ENCODE measurements around the gene UNC5CL.

The UNC5CL gene

DNA sequence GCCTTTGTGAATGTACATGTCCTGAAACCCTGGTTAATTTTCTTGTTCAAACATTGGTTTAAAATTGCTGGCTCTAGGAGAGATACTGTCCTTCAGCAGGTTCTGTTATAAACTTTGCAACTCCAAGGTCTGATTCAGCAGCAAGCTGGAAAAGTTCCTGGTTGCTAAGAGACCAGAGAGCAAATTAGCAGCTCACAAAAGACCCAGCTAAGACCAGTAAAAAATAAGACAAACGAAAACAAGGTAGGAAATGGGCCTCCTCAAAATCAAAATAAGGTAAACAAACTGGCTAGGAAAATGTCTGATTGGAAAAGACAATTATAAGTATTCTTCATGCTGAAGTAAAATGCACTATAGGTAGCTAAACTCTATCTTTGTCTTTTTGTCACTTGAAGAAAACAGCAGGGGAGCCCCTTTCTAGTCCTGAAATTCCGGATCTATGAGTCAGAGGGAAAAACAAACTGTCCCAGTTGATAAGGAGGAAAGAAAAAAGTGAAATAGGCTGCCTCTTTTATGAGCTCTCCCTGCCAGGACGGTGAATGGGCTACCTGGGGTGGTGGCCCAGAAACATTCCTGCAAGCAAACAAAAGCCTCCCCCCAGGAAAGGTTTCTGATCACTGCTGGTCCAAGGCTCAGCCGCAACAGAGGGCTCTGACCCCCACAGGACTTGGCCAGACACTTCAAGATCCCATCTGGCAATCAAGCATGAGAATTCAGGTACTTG lies 41.6 kb downstream of the UNC5CL start:
- no peak for TF ChIP-seq CTCF (IDR thresholded peaks at IDR 0.05)

DNA sequence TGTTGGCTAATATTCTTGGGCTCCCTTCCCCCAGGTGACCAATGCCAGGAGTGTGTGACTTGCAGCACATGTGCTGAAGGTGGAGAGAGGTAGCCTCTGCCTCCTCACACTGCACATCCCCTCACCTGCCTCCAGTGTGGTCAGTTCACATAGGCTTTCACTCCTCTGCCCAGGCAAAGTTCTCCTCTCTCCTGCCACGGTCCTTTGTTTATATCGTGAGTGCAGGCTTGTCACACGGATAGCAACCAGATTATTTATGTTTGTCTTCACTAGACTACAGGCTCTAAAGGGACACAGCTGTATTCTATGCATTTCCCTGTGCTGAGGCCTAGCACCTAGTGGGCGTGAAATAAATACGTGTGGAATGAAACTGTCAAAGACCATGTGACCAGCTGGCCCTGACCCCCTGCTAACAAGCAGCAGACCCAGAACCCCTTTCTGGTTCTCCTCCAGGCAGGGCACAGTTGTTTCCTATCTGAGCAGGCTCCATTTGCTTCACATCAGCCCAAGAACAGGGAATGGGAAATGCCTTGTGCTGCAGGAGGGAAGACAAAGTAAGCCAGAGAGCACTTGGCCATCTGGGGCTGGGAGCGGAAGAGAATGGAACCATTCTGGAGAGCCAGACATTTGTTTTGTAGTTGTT lies 42.3 kb downstream of the UNC5CL start:
- no peak for TF ChIP-seq CTCF (IDR thresholded peaks at IDR 0.05)

DNA sequence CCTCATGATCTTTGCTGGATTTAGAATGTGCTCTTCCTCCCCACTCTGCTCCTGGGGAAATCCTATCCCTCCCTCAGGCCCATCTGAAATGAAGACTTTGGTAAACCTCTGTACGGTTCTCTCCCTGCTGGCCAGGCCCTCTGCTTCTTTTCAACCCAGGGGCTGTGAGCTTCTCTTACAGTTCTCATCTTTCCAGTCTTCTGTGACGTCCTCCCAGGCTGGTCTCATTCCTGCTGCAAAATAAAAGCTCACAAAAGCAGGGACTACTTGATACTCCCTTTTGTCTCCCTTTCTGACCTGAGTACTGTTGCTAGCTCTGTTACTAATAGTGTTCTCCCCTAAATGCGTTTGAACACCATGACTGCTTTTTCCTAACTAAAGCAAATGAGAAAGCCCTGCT lies 46.3 kb downstream of the UNC5CL start:
- TF ChIP-seq CTCF (IDR thresholded peaks at IDR 0.05): no peak

- TF ChIP-seq CTCF (IDR thresholded peaks at IDR 0.05): no peak
Measured at GRCh38 chr6:40990301-40990700, 48.7 kb downstream of the UNC5CL start.

GRCh38 chr6:40989204-40990169 lies 49.5 kb downstream of the UNC5CL start:
- TF ChIP-seq CTCF (IDR thresholded peaks at IDR 0.05): no peak

GRCh38 chr6:40988634-40989033 lies 50.4 kb downstream of the UNC5CL start:
- TF ChIP-seq CTCF (IDR thresholded peaks at IDR 0.05): no peak
